Caco-2 (cell line): ENCODE results near the gene CES1. TPM values are rescaled to one million over a fixed set of nuclear protein-coding genes. Genes with fewer than 3 reads are reported as not detected.
"Not testable (repeated sequence)": the region's sequence is repeated elsewhere in the genome, so short reads cannot be mapped to it uniquely, and the experiment has no call there.

Experiments
- BruUV-seq: library from RNA; stranded (reverse); fragments of 400-500 nt; replicated peaks from 2 replicates; lab custom pipeline; 2021; lab: Mats Ljungman, UMichigan
- CTCF ChIA-PET: fragments of 300-600 bp; sonication (Branson Sonifier 250); formaldehyde crosslinking; loops from one replicate; lab custom pipeline; 2022; ENCODE audit warnings: antibody characterized with exemption; lab: Charles Lee
- POLR2A ChIA-PET: fragments of 300-600 bp; sonication (Branson Sonifier 250); formaldehyde crosslinking; loops from one replicate; lab custom pipeline; 2022; ENCODE audit warnings: antibody characterized with exemption; lab: Charles Lee
- DNase-seq, 2 experiments: peaks; one replicate each; pipeline versions ENCODE4 v3.0.0 to v3.0.0-alpha.2; 2020 to 2022
- H3K27me3 ChIP-seq: replicated peaks from 2 replicates; pipeline ENCODE4 v1.6.0; 2011; ENCODE audit warnings: low read length; ENCODE audit not compliant: control insufficient read depth, insufficient read depth
- H3K36me3 ChIP-seq: 2 replicates; pipeline ENCODE4 v1.5.1; 2011; ENCODE audit warnings: low read length; ENCODE audit not compliant: control insufficient read depth, insufficient read depth
- H3K4me1 ChIP-seq: fragments of 250-450 bp; sonication (Bioruptor Pico); 2 replicates; pipeline ENCODE4 v1.5.1; 2020; ENCODE audit warnings: mild to moderate bottlenecking
- H3K4me3 ChIP-seq: 2 replicates; pipeline ENCODE4 v1.5.1; 2011; ENCODE audit warnings: low read depth, mild to moderate bottlenecking, control low read depth, low read length
- H3K9me3 ChIP-seq: fragments of 250-450 bp; sonication (Bioruptor Pico); 2 replicates; pipeline ENCODE4 v1.5.1; 2020; ENCODE audit warnings: mild to moderate bottlenecking, moderate library complexity
- H3K27ac Mint-ChIP-seq: one replicate; pipeline ENCODE4 v1.8.0; 2022; ENCODE audit warnings: mixed read lengths; ENCODE audit not compliant: unreplicated experiment
- H3K27me3 Mint-ChIP-seq: one replicate; pipeline ENCODE4 v1.8.0; 2022; ENCODE audit warnings: mixed read lengths; ENCODE audit not compliant: insufficient read depth, unreplicated experiment
- H3K36me3 Mint-ChIP-seq: one replicate; pipeline ENCODE4 v1.8.0; 2022; ENCODE audit warnings: mild to moderate bottlenecking, mixed read lengths; ENCODE audit not compliant: insufficient read depth, unreplicated experiment
- H3K4me1 Mint-ChIP-seq: one replicate; pipeline ENCODE4 v1.8.0; 2022; ENCODE audit warnings: low read depth, mixed read lengths; ENCODE audit not compliant: unreplicated experiment
- H3K4me3 Mint-ChIP-seq: one replicate; pipeline ENCODE4 v1.8.0; 2022; ENCODE audit warnings: mild to moderate bottlenecking, moderate library complexity, mixed read lengths; ENCODE audit not compliant: unreplicated experiment
- H3K9me3 Mint-ChIP-seq: one replicate; pipeline ENCODE4 v1.8.0; 2022; ENCODE audit warnings: mixed read lengths; ENCODE audit not compliant: unreplicated experiment
- CTCF ChIP-seq, 2 experiments: fragments of 200-600 bp in 1 of 2; IDR thresholded peaks; 1 replicate in 1 of 2; 2 replicates in 1 of 2; pipeline versions ENCODE4 v1.5.1 to v1.8.0; 2011 to 2022; ENCODE audit warnings: antibody characterized with exemption in 1 of 2, control low read depth in 1 of 2, inconsistent platforms in 1 of 2, low read depth in 1 of 2, low read length in 1 of 2, mild to moderate bottlenecking in 1 of 2, moderate library complexity in 1 of 2; ENCODE audit not compliant: insufficient read depth in 1 of 2, severe bottlenecking in 1 of 2, unreplicated experiment in 1 of 2
- intact Hi-C: fragments of 100-400 bp; cut with micrococcal nuclease; formaldehyde crosslinking; loops from one replicate; pipeline ENCODE4 v1.10.0; 2022; ENCODE audit not compliant: unreplicated experiment
- total RNA-seq: library from RNA; stranded (reverse); gene quantifications from 2 replicates; pipeline ENCODE4 v1.2.3, GENCODE V29; 2022

Gene CES1
- total RNA-seq, 1 experiment from 2014 or later, result 97.4 TPM

- BruUV-seq, DNase-seq, POLR2A ChIA-PET, H3K36me3 Mint-ChIP-seq, H3K4me3 Mint-ChIP-seq, H3K36me3 ChIP-seq, H3K4me1 Mint-ChIP-seq, H3K9me3 Mint-ChIP-seq, CTCF ChIA-PET, H3K4me3 ChIP-seq, H3K9me3 ChIP-seq, H3K27ac Mint-ChIP-seq, H3K27me3 ChIP-seq, H3K4me1 ChIP-seq, intact Hi-C loops: not testable (repeated sequence)
- H3K27me3 Mint-ChIP-seq, result peaks cover 14% of the 10 kb centered on the region
Measured at GRCh38 chr16:55757595-55758527, 75.0 kb downstream of the CES1 start.

- H3K27me3 Mint-ChIP-seq, result peaks cover 12% of the 10 kb centered on the region
- intact Hi-C loops, result no loop called here
- ChIA-PET CTCF (no interaction called here), POLR2A (no interaction called here)
- no TSS peak for BruUV-seq
- Histone ChIP-seq H3K4me3 (no peak overlapping the region), H3K36me3 (no peaks in the 10 kb centered on the region), H3K27me3 (no peaks in the 10 kb centered on the region), H3K4me1 (0 out of 2 replicates have a peak, but pooled peaks cover 4% of the 10 kb centered on the region), H3K9me3 (no peaks in the 10 kb centered on the region)
- H3K4me3 Mint-ChIP-seq, result no peak overlapping the region
- no peak for TF ChIP-seq CTCF (IDR thresholded peaks at IDR 0.05; ENCODE audit: insufficient read depth in 1 of 2, low read depth in 1 of 2, low read length in 1 of 2, severe bottlenecking in 1 of 2, unreplicated experiment in 1 of 2)
- H3K36me3 Mint-ChIP-seq, result no peaks in the 10 kb centered on the region
- no peak overlapping the region for H3K27ac Mint-ChIP-seq
- peaks cover 18% of the 10 kb centered on the region for H3K9me3 Mint-ChIP-seq
- DNase-seq, result no peak
- H3K4me1 Mint-ChIP-seq, result no peaks in the 10 kb centered on the region
Measured at GRCh38 chr16:55756963-55757362, 75.9 kb downstream of the CES1 start.

- Mint-ChIP-seq H3K9me3 (peaks cover 19% of the 10 kb centered on the region), H3K4me1 (no peaks in the 10 kb centered on the region), H3K36me3 (no peaks in the 10 kb centered on the region), H3K4me3 (no peak overlapping the region), H3K27me3 (peaks cover 5% of the 10 kb centered on the region), H3K27ac (no peak overlapping the region)
- H3K4me1 ChIP-seq, result no peaks in the 10 kb centered on the region
- no peak for TF ChIP-seq CTCF (IDR thresholded peaks at IDR 0.05; ENCODE audit: insufficient read depth in 1 of 2, low read depth in 1 of 2, low read length in 1 of 2, severe bottlenecking in 1 of 2, unreplicated experiment in 1 of 2)
- intact Hi-C loops, result no loop called here
- no peaks in the 10 kb centered on the region for H3K27me3 ChIP-seq
- no peaks in the 10 kb centered on the region for H3K9me3 ChIP-seq
- H3K4me3 ChIP-seq, result no peak overlapping the region
- ChIA-PET CTCF (no interaction called here), POLR2A (no interaction called here)
- no peaks in the 10 kb centered on the region for H3K36me3 ChIP-seq
- DNase-seq, result no peak
- no TSS peak for BruUV-seq
Measured at GRCh38 chr16:55754056-55754455, 78.8 kb downstream of the CES1 start.

GRCh38 chr16:55753145-55753631 lies 79.7 kb downstream of the CES1 start:
- H3K27me3 ChIP-seq, H3K4me3 Mint-ChIP-seq, H3K4me1 Mint-ChIP-seq, BruUV-seq, H3K36me3 Mint-ChIP-seq, intact Hi-C loops, H3K9me3 ChIP-seq, H3K36me3 ChIP-seq, DNase-seq, H3K27me3 Mint-ChIP-seq, H3K4me3 ChIP-seq, H3K4me1 ChIP-seq, POLR2A ChIA-PET: not testable (repeated sequence)
- CTCF ChIA-PET, result interaction anchor here (0.7 kb wide), 1 partner anchor 336 kb away, joined by 4 read pairs; no protein-coding TSS in a partner anchor
- peak overlapping the region; percentile 64 for H3K27ac Mint-ChIP-seq
- peaks cover 19% of the 10 kb centered on the region for H3K9me3 Mint-ChIP-seq
